Keratinocyte (primary cell): ENCODE data around the gene ZNF526. TPM values are rescaled to one million over a fixed set of nuclear protein-coding genes. Genes with fewer than 3 reads are reported as not detected.

Experiments
- DNase-seq: peaks from one replicate; pipeline ENCODE4 v3.0.0-alpha.2; 2011; ENCODE audit warnings: low read depth, missing footprints, low spot score
- FAIRE-seq: peaks from 2 replicates; lab custom pipeline; 2011; peaks lifted over from hg19 to GRCh38; lab: Jason Lieb, UNC
- H2AFZ ChIP-seq: 2 replicates; pipeline ENCODE4 v1.6.0; 2012; ENCODE audit warnings: low read length, control low read depth, inconsistent platforms; ENCODE audit not compliant: control insufficient read depth
- H3K27ac ChIP-seq: 2 replicates; pipeline ENCODE4 v1.5.1; 2011; ENCODE audit warnings: low read length; ENCODE audit not compliant: control insufficient read depth, insufficient read depth
- H3K27me3 ChIP-seq: 3 replicates; pipeline ENCODE4 v1.6.0; 2011; ENCODE audit warnings: low read length; ENCODE audit not compliant: control insufficient read depth, insufficient read depth; ENCODE audit errors: extremely low read depth
- H3K36me3 ChIP-seq, 2 experiments: 2 replicates in 1 of 2; 3 replicates in 1 of 2; pipeline ENCODE4 v1.5.1; 2011; ENCODE audit warnings: low read length in 2 of 2, mild to moderate bottlenecking in 1 of 2; ENCODE audit not compliant: control insufficient read depth in 2 of 2, insufficient read depth in 2 of 2; ENCODE audit errors: extremely low read depth in 1 of 2
- H3K4me1 ChIP-seq: 3 replicates; pipeline ENCODE4 v1.5.1; 2011; ENCODE audit warnings: low read length; ENCODE audit not compliant: control insufficient read depth, insufficient read depth; ENCODE audit errors: extremely low read depth
- H3K4me2 ChIP-seq: 3 replicates; pipeline ENCODE4 v1.6.0; 2011; ENCODE audit warnings: low read depth, low read length; ENCODE audit not compliant: control insufficient read depth, insufficient read depth; ENCODE audit errors: extremely low read depth
- H3K4me3 ChIP-seq, 3 experiments: fragments of 200-600 bp in 1 of 3; sonication (generic) in 1 of 3; 2 replicates in 2 of 3; 3 replicates in 1 of 3; pipeline ENCODE4 v1.5.1; 2011 to 2016; ENCODE audit warnings: low read length in 3 of 3, mild to moderate bottlenecking in 3 of 3, control low read depth in 2 of 3, inconsistent platforms in 1 of 3, low read depth in 1 of 3, mixed read lengths in 1 of 3, mixed run types in 1 of 3, moderate library complexity in 1 of 3; ENCODE audit not compliant: control insufficient read depth in 2 of 3, insufficient read depth in 2 of 3; ENCODE audit errors: extremely low read depth in 1 of 3
- H3K79me2 ChIP-seq: 2 replicates; pipeline ENCODE4 v1.6.0; 2012; ENCODE audit warnings: low read length; ENCODE audit not compliant: control insufficient read depth, insufficient read depth
- H3K9ac ChIP-seq: 3 replicates; pipeline ENCODE4 v1.6.0; 2011; ENCODE audit warnings: low read length; ENCODE audit not compliant: control insufficient read depth, insufficient read depth; ENCODE audit errors: extremely low read depth
- H3K9me1 ChIP-seq: 3 replicates; pipeline ENCODE4 v1.6.0; 2011; ENCODE audit warnings: low read length; ENCODE audit not compliant: control insufficient read depth, insufficient read depth; ENCODE audit errors: extremely low read depth
- H3K9me3 ChIP-seq: 2 replicates; pipeline ENCODE4 v1.5.1; 2012; ENCODE audit warnings: low read depth, low read length; ENCODE audit not compliant: control insufficient read depth
- H4K20me1 ChIP-seq: 3 replicates; pipeline ENCODE4 v1.6.0; 2011; ENCODE audit warnings: low read length; ENCODE audit not compliant: control insufficient read depth, insufficient read depth; ENCODE audit errors: extremely low read depth
- CTCF ChIP-seq, 3 experiments: IDR thresholded peaks in 1 of 3; conservative IDR thresholded peaks in 1 of 3; optimal IDR thresholded peaks in 1 of 3; 2 replicates in 2 of 3; 3 replicates in 1 of 3; pipeline versions ENCODE3 to v1.5.1; 2011; ENCODE audit warnings: low read length in 3 of 3, mild to moderate bottlenecking in 3 of 3, moderate library complexity in 2 of 3, control low read depth in 1 of 3, inconsistent platforms in 1 of 3; ENCODE audit not compliant: insufficient read depth in 2 of 3; ENCODE audit errors: extremely low read depth in 1 of 3
- EZH2 ChIP-seq: IDR thresholded peaks from one replicate; pipeline ENCODE4 v1.6.1; 2012; ENCODE audit warnings: inconsistent platforms, mild to moderate bottlenecking, low read length, moderate library complexity
- dilution Hi-C: fragments of 300-500 bp; cut with MboI; formaldehyde crosslinking; loops from one replicate; pipeline ENCODE4 v1.7.0; 2020; ENCODE audit warnings: low sequenced_read_pairs; ENCODE audit not compliant: extremely low pct_ligation_motif_present
- polyA plus RNA-seq, 5 experiments: library from polyadenylated mRNA; depleted of rRNA in 3 of 5; stranded (reverse) in 3 of 5; stranded (forward) in 1 of 5; unstranded in 1 of 5; fragments of >200 nt; gene quantifications; 1 replicate in 1 of 5; 2 replicates in 3 of 5; 3 replicates in 1 of 5; pipeline versions ENCODE4 v1.2.1 to v1.2.3, GENCODE V29; 2011 to 2012; ENCODE audit warnings: missing spikeins in 2 of 5, low read depth in 1 of 5, low replicate concordance in 1 of 5

ZNF526 gene
- polyA plus RNA-seq, 1 donor (not counting 4 experiments of a cell fraction or from before 2014, with no cell fraction given) = 5.4 TPM

GRCh38 chr19:42270346-42271044, 50.4 kb downstream of the ZNF526 start:
- TF ChIP-seq CTCF (optimal IDR thresholded peaks at IDR 0.05 in 1 of 3, IDR thresholded peaks at IDR 0.05 in 1 of 3, conservative IDR thresholded peaks at IDR 0.05 in 1 of 3; ENCODE audit: extremely low read depth in 1 of 3, insufficient read depth in 2 of 3, low read length in 3 of 3) (no peak), EZH2 (no peak)
- Histone ChIP-seq H3K4me1 (peaks cover 31% of the 10 kb centered on the region), H3K9ac (peak overlapping the region; percentile 99), H3K9me1 (no peaks in the 10 kb centered on the region), H3K79me2 (peaks cover 52% of the 10 kb centered on the region), H3K27me3 (no peaks in the 10 kb centered on the region), H2AFZ (no peak overlapping the region), H4K20me1 (no peaks in the 10 kb centered on the region), H3K4me2 (peak overlapping the region; percentile 97), H3K9me3 (no peaks in the 10 kb centered on the region), H3K36me3 (peaks cover 19 to 22% of the 10 kb centered on the region in 2 experiments), H3K4me3 (peak overlapping the region; percentile 59 to 90 (median 86)), H3K27ac (peak overlapping the region; percentile 95)
- dilution Hi-C loops = no loop called here
- peak; percentile 99 for FAIRE-seq
- peak; percentile 83 for DNase-seq

- DNase-seq (no peak), FAIRE-seq (no peak)
- no peak for TF ChIP-seq CTCF (optimal IDR thresholded peaks at IDR 0.05 in 1 of 3, IDR thresholded peaks at IDR 0.05 in 1 of 3, conservative IDR thresholded peaks at IDR 0.05 in 1 of 3; ENCODE audit: extremely low read depth in 1 of 3, insufficient read depth in 2 of 3, low read length in 3 of 3)
- peak overlapping the region; percentile 56 for H3K9ac ChIP-seq
- no peak overlapping the region for H2AFZ ChIP-seq
- H4K20me1 ChIP-seq = no peaks in the 10 kb centered on the region
- peak overlapping the region; percentile 97 for H3K4me2 ChIP-seq
- H3K9me3 ChIP-seq = no peaks in the 10 kb centered on the region
- peaks cover 55% of the 10 kb centered on the region for H3K79me2 ChIP-seq
- peaks cover under 1% of the 10 kb centered on the region for H3K9me1 ChIP-seq
- peaks cover 34% of the 10 kb centered on the region for H3K4me1 ChIP-seq
- H3K4me3 ChIP-seq = peak overlapping the region in 2 of 3 experiments; percentile 6 to 59
- H3K27me3 ChIP-seq = no peaks in the 10 kb centered on the region
- dilution Hi-C loops = no loop called here
- peaks cover 19 to 23% of the 10 kb centered on the region in 2 experiments for H3K36me3 ChIP-seq
- peak overlapping the region; percentile 72 for H3K27ac ChIP-seq
These were observed 50.9 kb downstream of the ZNF526 start for GRCh38 chr19:42271045-42271419.
